Uterus (tissue), 4 donors: ENCODE measurements around the gene SGTA. TPM values are rescaled to one million over a fixed set of nuclear protein-coding genes. Genes with fewer than 3 reads are reported as not detected.

Experiments
- DNase-seq, 2 donors: peaks; one replicate each; pipeline ENCODE4 v3.0.0-alpha.2; 2019 to 2020
- H3K27ac ChIP-seq, 2 donors: fragments of 200-600 bp; sonication (generic); 1 replicate in 1 of 2; 2 replicates in 1 of 2; pipeline ENCODE4 v1.5.1; 2016 to 2018
- H3K27me3 ChIP-seq, 2 donors: fragments of 200-600 bp; sonication (generic); one replicate each; pipeline ENCODE4 v1.5.1; 2018 to 2019; ENCODE audit warnings: control low read depth in 1 of 2
- H3K36me3 ChIP-seq, 2 donors: fragments of 200-600 bp; sonication (generic); one replicate each; pipeline ENCODE4 v1.5.1; 2019; ENCODE audit warnings: control low read depth in 1 of 2
- H3K4me1 ChIP-seq, 2 donors: fragments of 200-600 bp; sonication (generic); one replicate each; pipeline ENCODE4 v1.5.1; 2018 to 2019; ENCODE audit warnings: control low read depth in 1 of 2
- H3K4me3 ChIP-seq, 2 donors: fragments of 200-600 bp; sonication (generic); 1 replicate in 1 of 2; 2 replicates in 1 of 2; pipeline ENCODE4 v1.5.1; 2018 to 2019; ENCODE audit warnings: mild to moderate bottlenecking in 1 of 2
- H3K9me3 ChIP-seq, 2 donors: fragments of 200-600 bp; sonication (generic); one replicate each; pipeline ENCODE4 v1.5.1; 2019; ENCODE audit warnings: control low read depth in 1 of 2
- POLR2A ChIP-seq, 2 donors: fragments of 450-650 bp; IDR thresholded peaks; one replicate each; pipeline ENCODE4 v1.6.1; 2016; ENCODE audit warnings: antibody characterized with exemption in 2 of 2, mild to moderate bottlenecking in 1 of 2, moderate library complexity in 1 of 2
- intact Hi-C: fragments of 100-400 bp; cut with DNase I; formaldehyde crosslinking; loops from one replicate; pipeline ENCODE4 v1.15.1; 2023; ENCODE audit warnings: low total_unique reads
- total RNA-seq, 4 donors: library from RNA; depleted of rRNA in 3 of 4; stranded (reverse); fragments of >200 nt in 3 of 4; gene quantifications; one replicate each; pipeline versions ENCODE4 v1.1.0 to v1.2.4, GENCODE V29; 2014 to 2023
- TF ChIP-seq, protein P1 (sequence below), 4 experiments: fragments of 200-600 bp in 2 of 4; fragments of 450-650 bp in 2 of 4; sonication (generic) in 2 of 4; IDR thresholded peaks; one replicate each; pipeline ENCODE4 v1.5.1; 2016 to 2019; ENCODE audit warnings: antibody characterized with exemption in 4 of 4, mild to moderate bottlenecking in 2 of 4, moderate library complexity in 1 of 4
- donor health status: DM: yes; HTN: yes; CAD: no.

SGTA gene
- total RNA-seq, 4 donors from 2014 or later, result 9.5 to 50.7 (median 23.6) TPM

DNA sequence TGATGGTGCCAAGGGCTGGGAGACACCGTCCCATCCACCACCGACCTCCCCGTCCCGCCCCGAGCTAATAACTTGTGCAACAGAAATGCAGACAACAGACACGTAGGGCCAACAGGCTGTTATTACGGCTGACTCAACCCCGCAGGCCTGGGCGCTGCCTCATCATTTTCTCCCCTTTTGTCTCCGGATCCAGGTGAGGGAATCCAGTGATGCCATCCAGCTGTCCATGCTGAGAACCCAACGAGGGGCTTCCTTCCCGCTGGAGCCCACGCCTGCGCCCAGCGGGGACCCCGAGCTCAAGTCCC is 55.5 kb downstream of the SGTA start:
- Histone ChIP-seq H3K9me3 (no peaks in the 10 kb centered on the region), H3K4me3 (no peak overlapping the region), H3K4me1 (peaks cover 0 to 13% of the 10 kb centered on the region in 2 donors), H3K36me3 (no peaks in the 10 kb centered on the region), H3K27ac (no peak overlapping the region), H3K27me3 (peaks cover 0 to 8% of the 10 kb centered on the region in 2 donors)
- no peak for DNase-seq
- intact Hi-C loops, result no loop called here
- TF ChIP-seq, protein P1, sequence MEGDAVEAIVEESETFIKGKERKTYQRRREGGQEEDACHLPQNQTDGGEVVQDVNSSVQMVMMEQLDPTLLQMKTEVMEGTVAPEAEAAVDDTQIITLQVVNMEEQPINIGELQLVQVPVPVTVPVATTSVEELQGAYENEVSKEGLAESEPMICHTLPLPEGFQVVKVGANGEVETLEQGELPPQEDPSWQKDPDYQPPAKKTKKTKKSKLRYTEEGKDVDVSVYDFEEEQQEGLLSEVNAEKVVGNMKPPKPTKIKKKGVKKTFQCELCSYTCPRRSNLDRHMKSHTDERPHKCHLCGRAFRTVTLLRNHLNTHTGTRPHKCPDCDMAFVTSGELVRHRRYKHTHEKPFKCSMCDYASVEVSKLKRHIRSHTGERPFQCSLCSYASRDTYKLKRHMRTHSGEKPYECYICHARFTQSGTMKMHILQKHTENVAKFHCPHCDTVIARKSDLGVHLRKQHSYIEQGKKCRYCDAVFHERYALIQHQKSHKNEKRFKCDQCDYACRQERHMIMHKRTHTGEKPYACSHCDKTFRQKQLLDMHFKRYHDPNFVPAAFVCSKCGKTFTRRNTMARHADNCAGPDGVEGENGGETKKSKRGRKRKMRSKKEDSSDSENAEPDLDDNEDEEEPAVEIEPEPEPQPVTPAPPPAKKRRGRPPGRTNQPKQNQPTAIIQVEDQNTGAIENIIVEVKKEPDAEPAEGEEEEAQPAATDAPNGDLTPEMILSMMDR (IDR thresholded peaks at IDR 0.05), result no peak
- TF ChIP-seq POLR2A (IDR thresholded peaks at IDR 0.05), result no peak

DNA sequence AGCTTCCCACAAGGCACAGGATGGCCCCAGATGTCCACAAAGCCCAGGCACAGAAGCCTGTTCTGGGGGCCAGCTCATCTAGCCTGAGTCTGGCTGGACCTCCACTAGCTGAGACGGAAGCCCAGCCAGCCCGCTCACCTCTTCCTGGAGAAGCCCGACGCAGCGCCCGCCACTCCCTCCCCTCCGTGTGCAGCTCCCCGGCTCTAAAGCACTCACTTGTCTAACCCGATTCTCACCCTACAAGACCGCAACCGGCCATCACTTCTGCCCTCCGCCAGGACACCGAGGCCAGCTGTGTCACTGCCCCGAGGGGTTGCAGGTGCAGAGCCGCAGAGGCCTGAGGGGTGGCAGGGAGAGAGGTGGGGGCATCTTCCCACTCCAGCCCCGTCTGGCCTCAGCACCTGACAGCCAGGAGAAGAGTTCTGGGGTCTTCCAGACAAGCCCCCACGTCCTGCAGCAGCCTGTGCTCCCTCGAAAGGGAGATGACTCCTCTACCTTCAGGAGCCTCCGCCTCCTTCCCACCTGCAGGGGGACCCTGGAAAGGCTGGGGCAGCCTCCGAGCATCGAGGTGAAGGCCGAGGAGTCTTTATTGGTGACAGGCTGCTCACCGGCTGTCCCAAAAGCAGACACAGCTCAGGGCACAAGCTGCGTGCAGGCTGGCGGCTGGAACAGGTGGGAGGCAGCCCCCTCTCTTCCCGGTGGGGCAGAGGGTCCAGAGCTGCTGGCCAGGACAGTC is 56.0 kb downstream of the SGTA start:
- no peak for TF ChIP-seq POLR2A (IDR thresholded peaks at IDR 0.05)
- TF ChIP-seq, protein P1 (IDR thresholded peaks at IDR 0.05), result no peak
- DNase-seq, result no peak
- no peaks in the 10 kb centered on the region for H3K9me3 ChIP-seq
- H3K4me3 ChIP-seq, result no peak overlapping the region
- intact Hi-C loops, result no loop called here
- peaks cover 0 to 8% of the 10 kb centered on the region in 2 donors for H3K27me3 ChIP-seq
- H3K27ac ChIP-seq, result no peak overlapping the region
- no peaks in the 10 kb centered on the region for H3K36me3 ChIP-seq
- H3K4me1 ChIP-seq, result peaks cover 0 to 17% of the 10 kb centered on the region in 2 donors

DNA sequence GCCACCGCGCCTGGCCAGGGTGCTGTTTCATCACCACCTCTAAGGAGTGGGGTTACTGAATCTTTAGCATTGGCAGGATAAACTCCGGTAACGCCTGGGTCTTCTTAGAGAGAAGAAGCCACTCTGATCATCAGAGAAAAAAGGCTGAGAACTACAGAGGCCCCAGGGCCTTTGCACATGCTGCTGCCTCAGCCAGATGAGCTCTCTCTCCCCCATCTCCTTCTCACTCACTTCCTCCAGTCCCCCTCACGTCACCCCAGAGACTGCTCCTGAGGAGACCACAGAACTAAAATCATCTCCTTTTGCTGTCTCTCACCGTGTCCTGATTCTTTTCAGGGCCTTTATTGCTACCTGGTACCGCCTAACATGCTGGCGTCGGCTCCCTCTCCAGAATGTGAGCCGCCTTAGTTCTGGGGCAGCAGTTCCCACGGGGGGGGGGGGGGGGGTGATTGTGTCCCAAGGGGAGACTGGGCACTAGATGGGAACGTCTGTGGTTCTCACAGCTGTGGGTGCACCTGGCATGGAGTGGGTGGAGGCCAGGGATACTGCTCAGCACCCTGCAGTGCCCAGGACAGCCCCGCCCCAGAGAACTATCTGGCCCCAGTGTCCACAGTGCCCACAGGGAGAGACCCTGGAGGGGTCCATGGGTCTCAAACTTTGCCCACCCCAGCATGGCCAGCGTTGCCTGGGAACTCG is 56.8 kb downstream of the SGTA start:
- H3K4me1 ChIP-seq, result peaks cover 0 to 22% of the 10 kb centered on the region in 2 donors
- TF ChIP-seq, protein P1 (IDR thresholded peaks at IDR 0.05), result no peak
- no peak for TF ChIP-seq POLR2A (IDR thresholded peaks at IDR 0.05)
- H3K4me3 ChIP-seq, result no peak overlapping the region
- H3K27me3 ChIP-seq, result peaks cover 0 to 8% of the 10 kb centered on the region in 2 donors
- H3K36me3 ChIP-seq, result no peaks in the 10 kb centered on the region
- no peak for DNase-seq
- no peaks in the 10 kb centered on the region for H3K9me3 ChIP-seq
- H3K27ac ChIP-seq, result no peak overlapping the region
- intact Hi-C loops, result no loop called here

DNA sequence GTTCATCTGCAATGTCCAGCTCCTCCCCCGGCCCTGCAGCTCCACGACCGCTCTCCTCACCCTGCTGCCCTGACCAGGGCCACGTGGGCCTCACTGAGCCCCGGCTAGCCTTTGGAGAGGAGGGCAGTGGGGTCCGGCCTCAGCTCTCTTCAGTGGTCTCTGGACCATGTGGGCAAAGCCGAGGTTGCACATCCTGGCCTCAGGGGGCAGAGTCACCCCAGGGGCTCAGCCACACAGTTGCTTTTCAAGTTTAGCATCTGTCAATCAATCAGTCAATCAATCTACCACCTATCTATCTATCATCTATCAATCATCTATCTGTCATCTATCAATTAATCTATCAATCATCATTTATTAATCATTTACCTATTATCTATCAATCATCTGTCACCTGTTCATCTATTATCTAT is 58.9 kb downstream of the SGTA start:
- Histone ChIP-seq H3K27me3 (peaks cover 0 to 8% of the 10 kb centered on the region in 2 donors), H3K4me1 (peaks cover 0 to 32% of the 10 kb centered on the region in 2 donors), H3K9me3 (no peaks in the 10 kb centered on the region), H3K27ac (peak overlapping the region in 1 of 2 donors; percentile 88), H3K4me3 (no peak overlapping the region), H3K36me3 (no peaks in the 10 kb centered on the region)
- TF ChIP-seq, protein P1 (IDR thresholded peaks at IDR 0.05), result no peak
- TF ChIP-seq POLR2A (IDR thresholded peaks at IDR 0.05), result no peak
- DNase-seq, result no peak
- intact Hi-C loops, result no loop called here

DNA sequence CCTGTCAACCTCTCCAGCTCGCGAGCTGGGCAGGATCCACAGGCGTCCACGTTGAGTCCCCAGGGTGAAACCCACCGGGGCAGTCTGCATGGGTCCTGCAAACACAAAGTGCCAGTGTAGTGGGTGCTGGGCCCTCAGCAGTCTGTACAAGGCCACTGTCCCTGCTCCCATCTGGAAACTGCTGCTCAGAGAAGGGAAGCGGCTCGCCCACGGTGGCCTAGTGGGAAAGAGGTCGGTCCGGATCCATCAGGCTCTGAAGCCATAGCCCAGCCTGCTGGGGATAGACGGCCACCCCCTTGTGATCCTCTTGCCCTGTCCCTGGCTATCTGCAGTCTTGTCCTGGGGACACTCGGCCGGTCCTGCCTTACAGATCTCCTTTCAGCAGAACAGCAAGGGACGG is 59.3 kb downstream of the SGTA start:
- H3K9me3 ChIP-seq, result no peaks in the 10 kb centered on the region
- H3K27ac ChIP-seq, result peak overlapping the region; percentile 81 to 88
- no peak overlapping the region for H3K4me3 ChIP-seq
- peaks cover 0 to 32% of the 10 kb centered on the region in 2 donors for H3K4me1 ChIP-seq
- TF ChIP-seq, protein P1 (IDR thresholded peaks at IDR 0.05), result no peak
- TF ChIP-seq POLR2A (IDR thresholded peaks at IDR 0.05), result no peak
- peaks cover 0 to 8% of the 10 kb centered on the region in 2 donors for H3K27me3 ChIP-seq
- no peaks in the 10 kb centered on the region for H3K36me3 ChIP-seq
- intact Hi-C loops, result no loop called here
- DNase-seq, result no peak
